Measurements from ENCODE around the gene PIP5K1C.
A peak's percentile ranks its signal among the peaks of the same experiment; 100 is the strongest.

PIP5K1C gene, protein sequence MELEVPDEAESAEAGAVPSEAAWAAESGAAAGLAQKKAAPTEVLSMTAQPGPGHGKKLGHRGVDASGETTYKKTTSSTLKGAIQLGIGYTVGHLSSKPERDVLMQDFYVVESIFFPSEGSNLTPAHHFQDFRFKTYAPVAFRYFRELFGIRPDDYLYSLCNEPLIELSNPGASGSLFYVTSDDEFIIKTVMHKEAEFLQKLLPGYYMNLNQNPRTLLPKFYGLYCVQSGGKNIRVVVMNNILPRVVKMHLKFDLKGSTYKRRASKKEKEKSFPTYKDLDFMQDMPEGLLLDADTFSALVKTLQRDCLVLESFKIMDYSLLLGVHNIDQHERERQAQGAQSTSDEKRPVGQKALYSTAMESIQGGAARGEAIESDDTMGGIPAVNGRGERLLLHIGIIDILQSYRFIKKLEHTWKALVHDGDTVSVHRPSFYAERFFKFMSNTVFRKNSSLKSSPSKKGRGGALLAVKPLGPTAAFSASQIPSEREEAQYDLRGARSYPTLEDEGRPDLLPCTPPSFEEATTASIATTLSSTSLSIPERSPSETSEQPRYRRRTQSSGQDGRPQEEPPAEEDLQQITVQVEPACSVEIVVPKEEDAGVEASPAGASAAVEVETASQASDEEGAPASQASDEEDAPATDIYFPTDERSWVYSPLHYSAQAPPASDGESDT

DNA sequence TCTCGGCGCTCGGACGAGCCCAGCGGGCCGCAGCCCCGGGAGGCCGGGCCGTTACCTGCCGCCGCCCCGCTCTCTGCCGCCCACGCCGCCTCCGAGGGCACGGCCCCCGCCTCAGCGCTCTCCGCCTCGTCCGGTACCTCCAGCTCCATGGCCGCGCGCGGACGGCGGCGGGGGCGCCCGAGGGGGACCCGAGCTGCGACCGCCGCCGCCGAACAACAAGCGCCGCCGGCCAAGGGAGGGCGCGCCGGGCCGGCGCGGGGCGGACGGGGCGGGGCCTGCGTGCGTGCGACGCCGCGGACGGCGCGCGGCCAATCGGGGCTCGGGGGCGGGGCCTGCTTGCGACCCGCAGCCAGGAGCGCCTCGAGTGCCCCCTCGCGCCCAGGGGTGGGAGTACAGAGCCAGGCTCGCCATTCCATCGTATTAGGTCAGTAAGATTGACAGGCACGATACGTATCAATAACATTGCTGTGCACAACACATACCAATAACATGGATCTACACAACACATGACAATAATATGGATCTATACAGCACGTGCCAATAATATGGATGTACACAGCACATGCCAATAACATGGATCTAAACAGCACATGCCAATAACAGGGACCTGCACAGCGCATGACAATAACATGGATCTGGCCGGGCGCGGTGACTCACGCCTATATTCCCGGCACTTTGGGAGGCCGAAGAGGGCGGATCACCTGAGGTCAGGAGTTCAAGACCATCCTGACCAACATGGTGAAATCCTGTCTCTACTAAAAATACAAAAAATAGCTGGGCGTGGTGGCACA, at the start of gene PIP5K1C:
Gene PIP5K1C, minus strand, starts transcription at position 227 of the 791 bp plus-strand sequence. Its CDS starts 78 bp downstream, at position 149.
- no peaks in the 10 kb centered on the region for H3K4me1 ChIP-seq (ENCODE audit: control insufficient read depth, insufficient read depth, low read length)
- no peaks in the 10 kb centered on the region for H3K36me3 ChIP-seq (ENCODE audit: control insufficient read depth, insufficient read depth, low read length)
- H3K9me3 ChIP-seq (ENCODE audit: control insufficient read depth, insufficient read depth, low read length) = no peaks in the 10 kb centered on the region
- peak within 1 kb of the TSS; percentile 65 for H3K9ac ChIP-seq (ENCODE audit: low read depth, low read length)
- H3K27me3 ChIP-seq (ENCODE audit: control insufficient read depth, insufficient read depth, low read length) = no peaks in the 10 kb centered on the region
- H3K4me3 ChIP-seq (ENCODE audit: low read depth, low read length) = peak within 1 kb of the TSS; percentile 68

DNA sequence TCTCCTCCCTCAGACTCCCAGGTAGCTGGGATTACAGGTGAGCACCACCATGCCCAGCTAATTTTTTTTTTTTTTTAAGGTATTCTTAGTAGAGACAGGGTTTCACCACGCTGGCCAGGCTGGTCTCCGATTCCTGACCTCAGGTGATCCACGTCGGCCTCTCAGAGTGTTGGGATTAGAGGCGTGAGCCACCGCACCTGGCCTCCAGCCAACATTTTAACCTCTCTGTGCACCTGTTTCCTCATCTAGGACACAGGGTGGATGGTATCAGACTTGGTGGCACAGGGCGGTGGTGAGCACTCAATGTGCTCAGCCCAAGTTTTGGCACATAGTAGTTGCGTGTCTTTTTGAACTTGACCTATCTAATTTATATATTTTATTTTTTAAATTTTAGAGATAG, 48.7 kb upstream of the PIP5K1C start:
- no peaks in the 10 kb centered on the region for H3K4me1 ChIP-seq (ENCODE audit: control insufficient read depth, insufficient read depth, low read length)
- no peak overlapping the region for H3K9ac ChIP-seq (ENCODE audit: low read depth, low read length)
- no peak overlapping the region for H3K4me3 ChIP-seq (ENCODE audit: low read depth, low read length)
- H3K9me3 ChIP-seq (ENCODE audit: control insufficient read depth, insufficient read depth, low read length) = no peaks in the 10 kb centered on the region
- H3K36me3 ChIP-seq (ENCODE audit: control insufficient read depth, insufficient read depth, low read length) = peaks cover 23% of the 10 kb centered on the region
- no peaks in the 10 kb centered on the region for H3K27me3 ChIP-seq (ENCODE audit: control insufficient read depth, insufficient read depth, low read length)

DNA sequence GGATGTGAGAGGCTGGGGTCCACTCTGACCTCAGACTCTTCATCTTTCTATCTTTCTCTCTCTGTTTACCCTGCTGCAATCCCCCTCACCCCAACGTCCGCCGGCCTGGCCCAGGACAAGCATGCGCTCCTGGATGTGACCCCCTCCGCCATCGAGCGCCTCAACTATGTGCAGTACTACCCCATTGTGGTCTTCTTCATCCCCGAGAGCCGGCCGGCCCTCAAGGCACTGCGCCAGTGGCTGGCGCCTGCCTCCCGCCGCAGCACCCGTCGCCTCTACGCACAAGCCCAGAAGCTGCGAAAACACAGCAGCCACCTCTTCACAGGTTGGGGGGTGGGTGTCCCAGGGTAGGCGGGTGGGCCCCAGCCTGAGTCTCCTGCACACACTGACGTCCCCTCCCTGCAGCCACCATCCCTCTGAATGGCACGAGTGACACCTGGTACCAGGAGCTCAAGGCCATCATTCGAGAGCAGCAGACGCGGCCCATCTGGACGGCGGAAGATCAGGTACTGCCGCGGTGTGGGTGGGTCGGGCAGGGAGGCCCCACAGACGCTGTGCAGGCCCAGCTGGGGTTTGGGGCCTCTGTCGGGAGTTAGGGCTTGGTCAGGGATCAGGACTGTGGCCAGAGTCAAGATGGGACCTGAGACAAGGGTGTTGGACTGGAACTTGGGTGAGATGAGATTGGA, 46.2 kb upstream of the PIP5K1C start:
- Histone ChIP-seq H3K36me3 (ENCODE audit: control insufficient read depth, insufficient read depth, low read length) (peaks cover 20% of the 10 kb centered on the region), H3K9ac (ENCODE audit: low read depth, low read length) (no peak overlapping the region), H3K4me1 (ENCODE audit: control insufficient read depth, insufficient read depth, low read length) (no peaks in the 10 kb centered on the region), H3K27me3 (ENCODE audit: control insufficient read depth, insufficient read depth, low read length) (no peaks in the 10 kb centered on the region), H3K9me3 (ENCODE audit: control insufficient read depth, insufficient read depth, low read length) (no peaks in the 10 kb centered on the region), H3K4me3 (ENCODE audit: low read depth, low read length) (no peak overlapping the region)

DNA sequence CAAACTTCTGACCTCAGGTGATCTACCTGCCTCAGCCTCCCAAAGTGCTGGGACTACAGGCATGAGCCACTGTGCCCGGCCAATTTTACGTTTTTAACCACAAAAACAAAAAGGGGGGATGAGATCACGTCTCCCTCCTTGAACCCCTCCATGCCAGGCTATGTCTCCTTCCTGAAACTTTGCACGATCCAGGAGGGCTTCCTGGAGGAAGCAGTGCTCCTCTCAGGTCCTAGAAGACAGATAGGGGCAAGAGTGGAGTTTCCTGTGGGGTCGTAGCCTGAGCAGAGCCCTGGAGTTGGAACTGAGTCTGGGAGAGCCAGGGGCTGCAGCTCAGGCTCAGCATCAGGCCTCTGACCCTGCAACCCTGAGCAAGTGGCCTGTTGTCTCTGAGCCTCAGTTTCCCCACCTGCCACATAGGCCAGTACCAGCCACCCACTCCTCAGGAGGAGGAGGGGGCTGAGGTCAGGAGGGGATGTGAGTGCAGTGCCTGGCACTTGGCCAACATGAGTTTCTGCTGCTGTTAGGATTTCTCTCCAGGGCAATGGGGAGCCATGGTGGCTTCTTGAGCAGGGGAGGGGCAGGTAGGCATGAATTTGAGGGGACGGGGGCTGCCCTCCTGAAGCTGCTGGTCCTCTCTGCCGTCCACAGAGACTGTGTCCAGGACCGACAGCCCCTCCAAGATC, 45.2 kb upstream of the PIP5K1C start:
- peaks cover 14% of the 10 kb centered on the region for H3K36me3 ChIP-seq (ENCODE audit: control insufficient read depth, insufficient read depth, low read length)
- H3K9me3 ChIP-seq (ENCODE audit: control insufficient read depth, insufficient read depth, low read length) = no peaks in the 10 kb centered on the region
- H3K27me3 ChIP-seq (ENCODE audit: control insufficient read depth, insufficient read depth, low read length) = no peaks in the 10 kb centered on the region
- no peak overlapping the region for H3K4me3 ChIP-seq (ENCODE audit: low read depth, low read length)
- H3K4me1 ChIP-seq (ENCODE audit: control insufficient read depth, insufficient read depth, low read length) = no peaks in the 10 kb centered on the region
- no peak overlapping the region for H3K9ac ChIP-seq (ENCODE audit: low read depth, low read length)

DNA sequence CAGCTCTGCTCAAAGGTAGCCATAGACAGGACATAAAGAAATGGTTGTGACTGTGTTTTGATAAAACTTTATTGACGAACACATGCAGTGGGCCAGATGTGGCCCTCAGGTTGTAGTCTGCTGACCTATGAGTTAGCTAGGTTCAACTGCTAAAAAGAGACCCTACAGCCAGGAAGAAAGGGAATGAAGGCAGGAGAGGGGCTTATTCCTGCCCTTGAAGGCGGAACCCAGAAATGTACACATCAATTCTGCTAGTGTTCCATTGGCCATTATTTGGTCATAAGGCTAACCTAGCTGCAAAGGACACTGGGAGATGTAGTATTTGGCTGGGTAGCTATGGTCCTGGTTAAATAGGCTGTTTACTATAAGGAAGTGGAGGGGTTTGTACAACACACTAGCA, 43.2 kb upstream of the PIP5K1C start:
- Histone ChIP-seq H3K9me3 (ENCODE audit: control insufficient read depth, insufficient read depth, low read length) (no peaks in the 10 kb centered on the region), H3K27me3 (ENCODE audit: control insufficient read depth, insufficient read depth, low read length) (no peaks in the 10 kb centered on the region), H3K36me3 (ENCODE audit: control insufficient read depth, insufficient read depth, low read length) (peaks cover 10% of the 10 kb centered on the region), H3K4me3 (ENCODE audit: low read depth, low read length) (no peak overlapping the region), H3K9ac (ENCODE audit: low read depth, low read length) (no peak overlapping the region), H3K4me1 (ENCODE audit: control insufficient read depth, insufficient read depth, low read length) (no peaks in the 10 kb centered on the region)

DNA sequence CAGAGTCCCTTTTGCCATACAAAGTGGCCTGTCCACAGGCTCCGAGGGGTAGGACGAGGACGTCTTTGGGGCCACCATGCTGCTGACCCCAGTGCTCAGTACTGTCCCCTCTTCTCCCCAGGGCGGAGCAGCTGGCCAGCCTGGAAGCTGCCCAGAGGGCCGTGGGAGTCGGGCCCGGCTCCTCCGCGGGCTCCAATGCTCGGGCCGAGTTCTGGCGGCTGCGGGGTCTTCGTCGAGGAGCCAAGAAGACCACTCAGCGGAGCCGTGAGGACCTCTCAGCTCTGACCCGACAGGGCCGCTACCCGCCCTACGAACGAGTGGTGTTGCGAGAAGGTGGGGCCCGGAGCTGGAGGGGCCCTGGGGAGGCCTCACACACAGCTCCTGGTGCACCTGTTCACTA, 40.2 kb upstream of the PIP5K1C start:
- no peaks in the 10 kb centered on the region for H3K27me3 ChIP-seq (ENCODE audit: control insufficient read depth, insufficient read depth, low read length)

DNA sequence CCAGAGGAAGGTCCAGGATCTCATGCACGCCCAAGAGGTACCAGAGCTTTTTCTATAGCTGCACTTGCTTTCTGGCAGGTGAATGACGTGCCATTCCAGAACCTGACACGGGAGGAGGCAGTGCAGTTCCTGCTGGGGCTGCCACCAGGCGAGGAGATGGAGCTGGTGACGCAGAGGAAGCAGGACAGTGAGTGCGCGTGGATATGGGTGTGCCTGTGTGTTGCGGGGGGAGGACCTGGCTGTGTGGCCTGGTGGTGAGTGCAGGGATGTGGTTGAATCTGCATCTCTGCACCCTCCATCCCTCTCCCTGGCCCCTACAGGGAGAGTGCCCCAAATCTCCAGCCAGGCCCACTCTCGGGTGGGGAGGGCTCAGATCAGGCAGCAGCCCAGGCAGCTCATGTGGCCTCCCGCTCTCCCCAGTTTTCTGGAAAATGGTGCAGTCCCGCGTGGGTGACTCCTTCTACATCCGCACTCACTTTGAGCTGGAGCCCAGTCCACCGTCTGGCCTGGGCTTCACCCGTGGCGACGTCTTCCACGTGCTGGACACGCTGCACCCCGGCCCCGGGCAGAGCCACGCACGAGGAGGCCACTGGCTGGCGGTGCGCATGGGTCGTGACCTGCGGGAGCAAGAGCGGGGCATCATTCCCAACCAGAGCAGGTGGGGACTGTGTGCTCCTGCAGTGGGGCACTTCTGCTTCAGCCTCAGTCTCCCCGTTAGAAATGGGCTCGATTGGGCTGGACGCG, 38.4 kb upstream of the PIP5K1C start:
- Histone ChIP-seq H3K4me1 (ENCODE audit: control insufficient read depth, insufficient read depth, low read length) (no peaks in the 10 kb centered on the region), H3K4me3 (ENCODE audit: low read depth, low read length) (no peak overlapping the region), H3K9ac (ENCODE audit: low read depth, low read length) (no peak overlapping the region), H3K9me3 (ENCODE audit: control insufficient read depth, insufficient read depth, low read length) (no peaks in the 10 kb centered on the region), H3K27me3 (ENCODE audit: control insufficient read depth, insufficient read depth, low read length) (no peaks in the 10 kb centered on the region), H3K36me3 (ENCODE audit: control insufficient read depth, insufficient read depth, low read length) (peaks cover 38% of the 10 kb centered on the region)

More for the DNA sequence above, 40.2 kb upstream of the PIP5K1C start:
- Histone ChIP-seq H3K9me3 (ENCODE audit: control insufficient read depth, insufficient read depth, low read length) (no peaks in the 10 kb centered on the region), H3K4me3 (ENCODE audit: low read depth, low read length) (no peak overlapping the region), H3K9ac (ENCODE audit: low read depth, low read length) (no peak overlapping the region), H3K4me1 (ENCODE audit: control insufficient read depth, insufficient read depth, low read length) (no peaks in the 10 kb centered on the region), H3K36me3 (ENCODE audit: control insufficient read depth, insufficient read depth, low read length) (peaks cover 35% of the 10 kb centered on the region)

DNA sequence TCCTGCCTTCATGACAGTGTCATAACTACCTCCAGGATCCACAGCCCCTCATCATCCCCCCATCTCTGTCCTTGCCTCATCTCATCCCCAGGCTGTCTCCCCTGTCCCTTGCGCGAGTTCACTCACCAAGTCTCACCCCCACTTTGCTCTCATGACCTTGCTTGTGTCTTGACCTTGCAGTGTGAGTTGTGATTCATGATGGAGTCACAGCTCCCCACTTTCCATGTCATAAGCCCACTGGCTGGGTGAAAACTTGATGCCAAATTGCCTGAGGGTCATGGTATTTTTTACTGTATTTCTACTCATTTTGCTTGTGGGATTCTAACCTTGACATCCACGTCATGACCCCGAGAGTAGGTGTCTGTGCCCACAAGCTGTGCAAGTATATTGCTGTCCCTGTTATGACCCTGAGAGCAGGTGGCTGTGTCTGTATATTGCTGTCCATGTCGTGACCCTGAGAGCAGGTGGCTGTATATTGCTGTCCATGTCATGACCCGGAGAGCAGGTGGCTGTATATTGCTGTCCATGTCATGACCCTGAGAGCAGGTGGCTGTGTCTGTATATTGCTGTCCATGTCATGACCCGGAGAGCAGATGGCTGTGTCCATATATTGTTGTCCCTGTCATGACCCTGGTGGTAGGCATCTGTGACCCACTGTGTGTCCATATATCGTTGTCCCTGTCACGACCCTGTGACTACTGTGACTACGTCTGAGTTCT, 37.4 kb upstream of the PIP5K1C start:
- Histone ChIP-seq H3K9ac (ENCODE audit: low read depth, low read length) (no peak overlapping the region), H3K4me1 (ENCODE audit: control insufficient read depth, insufficient read depth, low read length) (no peaks in the 10 kb centered on the region), H3K4me3 (ENCODE audit: low read depth, low read length) (no peak overlapping the region), H3K27me3 (ENCODE audit: control insufficient read depth, insufficient read depth, low read length) (no peaks in the 10 kb centered on the region), H3K9me3 (ENCODE audit: control insufficient read depth, insufficient read depth, low read length) (no peaks in the 10 kb centered on the region), H3K36me3 (ENCODE audit: control insufficient read depth, insufficient read depth, low read length) (peaks cover 43% of the 10 kb centered on the region)

DNA sequence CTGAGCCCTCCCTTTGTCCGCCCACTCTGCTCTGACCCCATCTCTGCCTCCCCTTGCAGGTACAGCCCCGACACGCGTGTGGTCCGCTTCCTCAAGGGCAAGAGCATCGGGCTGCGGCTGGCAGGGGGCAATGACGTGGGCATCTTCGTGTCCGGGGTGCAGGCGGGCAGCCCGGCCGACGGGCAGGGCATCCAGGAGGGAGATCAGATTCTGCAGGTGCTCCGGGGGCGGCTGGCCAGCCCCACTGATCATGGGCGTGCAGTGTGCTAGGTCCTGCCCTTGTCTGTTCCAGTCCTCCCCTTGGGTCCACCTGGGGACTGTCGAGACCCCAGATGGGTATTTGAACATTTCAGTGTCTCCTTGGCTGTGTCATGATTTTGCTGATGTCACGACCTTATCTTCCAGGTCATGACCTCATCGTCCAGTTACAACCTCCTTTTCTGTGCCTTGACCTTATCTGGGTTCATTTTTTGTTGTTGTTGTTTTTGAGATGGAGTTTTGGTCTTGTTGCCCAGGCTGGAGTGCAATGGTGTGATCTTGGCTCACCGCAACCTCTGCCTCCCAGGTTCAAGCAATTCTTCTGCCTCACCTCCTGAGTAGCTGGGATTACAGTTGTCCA, 35.9 kb upstream of the PIP5K1C start:
- Histone ChIP-seq H3K4me1 (ENCODE audit: control insufficient read depth, insufficient read depth, low read length) (no peaks in the 10 kb centered on the region), H3K4me3 (ENCODE audit: low read depth, low read length) (no peak overlapping the region), H3K9me3 (ENCODE audit: control insufficient read depth, insufficient read depth, low read length) (no peaks in the 10 kb centered on the region), H3K27me3 (ENCODE audit: control insufficient read depth, insufficient read depth, low read length) (no peaks in the 10 kb centered on the region), H3K9ac (ENCODE audit: low read depth, low read length) (no peak overlapping the region), H3K36me3 (ENCODE audit: control insufficient read depth, insufficient read depth, low read length) (peaks cover 48% of the 10 kb centered on the region)

DNA sequence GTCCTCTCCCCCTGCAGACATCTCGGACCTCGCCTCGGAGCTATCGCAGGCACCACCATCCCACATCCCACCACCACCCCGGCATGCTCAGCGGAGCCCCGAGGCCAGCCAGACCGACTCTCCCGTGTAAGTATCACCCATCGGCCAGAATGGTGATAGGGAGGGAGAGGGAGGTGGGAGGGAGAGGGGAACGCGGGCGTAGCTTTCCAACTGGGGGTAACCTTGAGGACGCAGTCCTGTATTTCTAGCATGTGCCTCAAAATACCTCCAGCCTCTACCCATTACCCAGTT, 34.0 kb upstream of the PIP5K1C start:
- Histone ChIP-seq H3K4me1 (ENCODE audit: control insufficient read depth, insufficient read depth, low read length) (no peaks in the 10 kb centered on the region), H3K36me3 (ENCODE audit: control insufficient read depth, insufficient read depth, low read length) (peaks cover 46% of the 10 kb centered on the region), H3K9ac (ENCODE audit: low read depth, low read length) (no peak overlapping the region), H3K9me3 (ENCODE audit: control insufficient read depth, insufficient read depth, low read length) (no peaks in the 10 kb centered on the region), H3K4me3 (ENCODE audit: low read depth, low read length) (no peak overlapping the region), H3K27me3 (ENCODE audit: control insufficient read depth, insufficient read depth, low read length) (no peaks in the 10 kb centered on the region)
